ENCODE measurements around the gene BTN3A1. TPM values are rescaled to one million over a fixed set of nuclear protein-coding genes. Genes with fewer than 3 reads are reported as not detected.

The BTN3A1 gene
- polyA plus RNA-seq, 1 donor from 2014 or later: 38.2 TPM

DNA sequence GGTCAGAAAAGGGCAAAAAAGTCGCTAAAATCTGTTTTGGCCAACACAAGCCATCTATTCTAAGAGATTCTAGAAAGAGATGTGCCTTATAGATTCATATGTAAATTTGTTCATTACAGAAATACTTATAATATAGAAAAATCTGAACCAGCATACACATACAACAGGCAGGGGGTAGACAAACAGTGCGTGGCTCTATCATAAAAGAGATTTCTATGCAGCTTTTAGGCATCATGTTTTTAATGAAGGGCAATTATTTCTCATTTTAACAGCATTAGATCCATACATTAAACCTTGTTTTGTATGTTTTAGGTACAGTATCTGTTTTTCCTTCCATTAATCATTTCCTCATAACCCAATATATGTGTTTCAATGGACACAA, 38.9 kb downstream of the BTN3A1 start:
- Histone ChIP-seq H3F3A (ENCODE audit: insufficient read depth, low read length, poor library complexity, severe bottlenecking) (no peaks in the 10 kb centered on the region), H3K27ac (ENCODE audit: low read length) (no peak overlapping the region), H3K36me3 (ENCODE audit: insufficient read depth, low read length) (no peaks in the 10 kb centered on the region), H3K9me3 (ENCODE audit: low read length) (no peaks in the 10 kb centered on the region), H3K4me3 (ENCODE audit: low read length) (no peak overlapping the region), H3K27me3 (ENCODE audit: insufficient read depth, low read depth, low read length) (no peaks in the 10 kb centered on the region), H3K79me2 (replicated peaks; ENCODE audit: insufficient read depth, low read length) (no peaks in the 10 kb centered on the region), H4K20me1 (ENCODE audit: insufficient read depth) (no peaks in the 10 kb centered on the region), H3K9me2 (ENCODE audit: insufficient read depth, low read length) (no peaks in the 10 kb centered on the region), H3K4me2 (ENCODE audit: low read length) (no peak overlapping the region), H3K9ac (ENCODE audit: low read length) (no peak overlapping the region), H2AFZ (ENCODE audit: low read depth, low read length) (no peak overlapping the region)
- no peak for TF ChIP-seq TAF1 (IDR thresholded peaks at IDR 0.05; ENCODE audit: low read depth)
- TF ChIP-seq EZH2 (IDR thresholded peaks at IDR 0.05; ENCODE audit: borderline replicate concordance, insufficient read depth, low read length, poor library complexity, severe bottlenecking): no peak
- no peak for TF ChIP-seq MXI1 (conservative IDR thresholded peaks at IDR 0.05; ENCODE audit: poor library complexity, severe bottlenecking)
- TF ChIP-seq, protein P1, sequence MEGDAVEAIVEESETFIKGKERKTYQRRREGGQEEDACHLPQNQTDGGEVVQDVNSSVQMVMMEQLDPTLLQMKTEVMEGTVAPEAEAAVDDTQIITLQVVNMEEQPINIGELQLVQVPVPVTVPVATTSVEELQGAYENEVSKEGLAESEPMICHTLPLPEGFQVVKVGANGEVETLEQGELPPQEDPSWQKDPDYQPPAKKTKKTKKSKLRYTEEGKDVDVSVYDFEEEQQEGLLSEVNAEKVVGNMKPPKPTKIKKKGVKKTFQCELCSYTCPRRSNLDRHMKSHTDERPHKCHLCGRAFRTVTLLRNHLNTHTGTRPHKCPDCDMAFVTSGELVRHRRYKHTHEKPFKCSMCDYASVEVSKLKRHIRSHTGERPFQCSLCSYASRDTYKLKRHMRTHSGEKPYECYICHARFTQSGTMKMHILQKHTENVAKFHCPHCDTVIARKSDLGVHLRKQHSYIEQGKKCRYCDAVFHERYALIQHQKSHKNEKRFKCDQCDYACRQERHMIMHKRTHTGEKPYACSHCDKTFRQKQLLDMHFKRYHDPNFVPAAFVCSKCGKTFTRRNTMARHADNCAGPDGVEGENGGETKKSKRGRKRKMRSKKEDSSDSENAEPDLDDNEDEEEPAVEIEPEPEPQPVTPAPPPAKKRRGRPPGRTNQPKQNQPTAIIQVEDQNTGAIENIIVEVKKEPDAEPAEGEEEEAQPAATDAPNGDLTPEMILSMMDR (IDR thresholded peaks at IDR 0.05; ENCODE audit: poor library complexity, severe bottlenecking): no peak
- TF ChIP-seq RAD21 (conservative IDR thresholded peaks at IDR 0.05): no peak
- TF ChIP-seq, protein P2, sequence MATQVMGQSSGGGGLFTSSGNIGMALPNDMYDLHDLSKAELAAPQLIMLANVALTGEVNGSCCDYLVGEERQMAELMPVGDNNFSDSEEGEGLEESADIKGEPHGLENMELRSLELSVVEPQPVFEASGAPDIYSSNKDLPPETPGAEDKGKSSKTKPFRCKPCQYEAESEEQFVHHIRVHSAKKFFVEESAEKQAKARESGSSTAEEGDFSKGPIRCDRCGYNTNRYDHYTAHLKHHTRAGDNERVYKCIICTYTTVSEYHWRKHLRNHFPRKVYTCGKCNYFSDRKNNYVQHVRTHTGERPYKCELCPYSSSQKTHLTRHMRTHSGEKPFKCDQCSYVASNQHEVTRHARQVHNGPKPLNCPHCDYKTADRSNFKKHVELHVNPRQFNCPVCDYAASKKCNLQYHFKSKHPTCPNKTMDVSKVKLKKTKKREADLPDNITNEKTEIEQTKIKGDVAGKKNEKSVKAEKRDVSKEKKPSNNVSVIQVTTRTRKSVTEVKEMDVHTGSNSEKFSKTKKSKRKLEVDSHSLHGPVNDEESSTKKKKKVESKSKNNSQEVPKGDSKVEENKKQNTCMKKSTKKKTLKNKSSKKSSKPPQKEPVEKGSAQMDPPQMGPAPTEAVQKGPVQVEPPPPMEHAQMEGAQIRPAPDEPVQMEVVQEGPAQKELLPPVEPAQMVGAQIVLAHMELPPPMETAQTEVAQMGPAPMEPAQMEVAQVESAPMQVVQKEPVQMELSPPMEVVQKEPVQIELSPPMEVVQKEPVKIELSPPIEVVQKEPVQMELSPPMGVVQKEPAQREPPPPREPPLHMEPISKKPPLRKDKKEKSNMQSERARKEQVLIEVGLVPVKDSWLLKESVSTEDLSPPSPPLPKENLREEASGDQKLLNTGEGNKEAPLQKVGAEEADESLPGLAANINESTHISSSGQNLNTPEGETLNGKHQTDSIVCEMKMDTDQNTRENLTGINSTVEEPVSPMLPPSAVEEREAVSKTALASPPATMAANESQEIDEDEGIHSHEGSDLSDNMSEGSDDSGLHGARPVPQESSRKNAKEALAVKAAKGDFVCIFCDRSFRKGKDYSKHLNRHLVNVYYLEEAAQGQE (IDR thresholded peaks at IDR 0.05; ENCODE audit: borderline replicate concordance): no peak
- TF ChIP-seq SMC3 (conservative IDR thresholded peaks at IDR 0.05; ENCODE audit: poor library complexity): no peak
- TF ChIP-seq EP300 (conservative IDR thresholded peaks at IDR 0.05; ENCODE audit: poor library complexity, severe bottlenecking): no peak
- no peak for TF ChIP-seq POLR2AphosphoS5 (IDR thresholded peaks at IDR 0.05)

DNA sequence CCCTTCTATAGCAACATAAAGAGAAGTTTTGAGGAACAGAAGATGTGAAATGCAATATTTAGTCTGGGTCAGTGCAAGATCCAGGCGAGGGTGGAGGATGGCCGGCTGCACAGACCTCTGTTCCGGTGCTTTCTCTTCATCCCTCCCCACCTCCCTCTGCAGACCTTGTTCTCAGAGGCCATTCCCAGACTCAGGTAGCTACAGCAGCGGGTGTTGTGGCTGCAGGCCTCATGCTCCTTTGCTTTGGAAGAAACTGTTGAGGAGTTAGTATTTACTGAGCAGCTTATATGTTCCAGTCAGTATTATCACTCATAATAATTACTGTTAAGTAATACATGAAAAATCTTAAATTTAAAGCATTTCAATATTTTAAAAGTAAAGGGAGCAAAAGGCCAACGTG, 39.9 kb downstream of the BTN3A1 start:
- TF ChIP-seq EP300 (conservative IDR thresholded peaks at IDR 0.05; ENCODE audit: poor library complexity, severe bottlenecking) (no peak), SMC3 (conservative IDR thresholded peaks at IDR 0.05; ENCODE audit: poor library complexity) (no peak), EZH2 (IDR thresholded peaks at IDR 0.05; ENCODE audit: borderline replicate concordance, insufficient read depth, low read length, poor library complexity, severe bottlenecking) (no peak), MXI1 (conservative IDR thresholded peaks at IDR 0.05; ENCODE audit: poor library complexity, severe bottlenecking) (no peak), TAF1 (IDR thresholded peaks at IDR 0.05; ENCODE audit: low read depth) (no peak), RAD21 (conservative IDR thresholded peaks at IDR 0.05) (no peak), POLR2AphosphoS5 (IDR thresholded peaks at IDR 0.05) (no peak)
- TF ChIP-seq, protein P2 (IDR thresholded peaks at IDR 0.05; ENCODE audit: borderline replicate concordance): no peak
- TF ChIP-seq, protein P1 (IDR thresholded peaks at IDR 0.05; ENCODE audit: poor library complexity, severe bottlenecking): no peak
- Histone ChIP-seq H3F3A (ENCODE audit: insufficient read depth, low read length, poor library complexity, severe bottlenecking) (no peaks in the 10 kb centered on the region), H3K4me2 (ENCODE audit: low read length) (no peak overlapping the region), H3K79me2 (replicated peaks; ENCODE audit: insufficient read depth, low read length) (no peaks in the 10 kb centered on the region), H3K9me2 (ENCODE audit: insufficient read depth, low read length) (no peaks in the 10 kb centered on the region), H4K20me1 (ENCODE audit: insufficient read depth) (no peaks in the 10 kb centered on the region), H3K27ac (ENCODE audit: low read length) (no peak overlapping the region), H2AFZ (ENCODE audit: low read depth, low read length) (no peak overlapping the region), H3K4me3 (ENCODE audit: low read length) (no peak overlapping the region), H3K9me3 (ENCODE audit: low read length) (no peaks in the 10 kb centered on the region), H3K9ac (ENCODE audit: low read length) (no peak overlapping the region), H3K36me3 (ENCODE audit: insufficient read depth, low read length) (no peaks in the 10 kb centered on the region), H3K27me3 (ENCODE audit: insufficient read depth, low read depth, low read length) (no peaks in the 10 kb centered on the region)

All from neural cell (in vitro differentiated cells).